ENCODE measurements around the gene BTBD16. TPM values are rescaled to one million over a fixed set of nuclear protein-coding genes. Genes with fewer than 3 reads are reported as not detected.

Gene BTBD16
- total RNA-seq, 1 donor from 2014 or later, result not detected

GRCh38 chr10:122308417-122309141 is 37.5 kb downstream of the BTBD16 start:
- H3K4me3 ChIP-seq (ENCODE audit: low read length in 3 of 3), result peak overlapping the region in 1 of 3 donors; percentile 24
- peak overlapping the region; percentile 23 to 57 (median 28) for H3K9ac ChIP-seq (ENCODE audit: low read depth in 1 of 3, low read length in 3 of 3)
- H3K9me3 ChIP-seq (ENCODE audit: control insufficient read depth in 3 of 3, low read length in 3 of 3), result peaks cover 0 to 3% (median 0%) of the 10 kb centered on the region in 3 donors
- no peaks in the 10 kb centered on the region for H3K27me3 ChIP-seq (ENCODE audit: control insufficient read depth in 3 of 3, insufficient read depth in 3 of 3, low read length in 3 of 3)
- peak overlapping the region; percentile 92 for H3K27ac ChIP-seq (ENCODE audit: low read depth, low read length)
- H3K4me1 ChIP-seq (ENCODE audit: control insufficient read depth in 3 of 3, insufficient read depth in 3 of 3, low read length in 3 of 3), result peaks cover 11 to 23% (median 16%) of the 10 kb centered on the region in 3 donors
- H3K36me3 ChIP-seq (ENCODE audit: control insufficient read depth in 3 of 3, insufficient read depth in 3 of 3, low read length in 3 of 3), result no peaks in the 10 kb centered on the region

- H3K4me3 ChIP-seq (ENCODE audit: low read length in 3 of 3), result no peak overlapping the region
- H3K27ac ChIP-seq (ENCODE audit: low read depth, low read length), result peak overlapping the region; percentile 33
- H3K9ac ChIP-seq (ENCODE audit: low read depth in 1 of 3, low read length in 3 of 3), result no peak overlapping the region
- no peaks in the 10 kb centered on the region for H3K27me3 ChIP-seq (ENCODE audit: control insufficient read depth in 3 of 3, insufficient read depth in 3 of 3, low read length in 3 of 3)
- no peaks in the 10 kb centered on the region for H3K36me3 ChIP-seq (ENCODE audit: control insufficient read depth in 3 of 3, insufficient read depth in 3 of 3, low read length in 3 of 3)
- peaks cover 11 to 23% (median 16%) of the 10 kb centered on the region in 3 donors for H3K4me1 ChIP-seq (ENCODE audit: control insufficient read depth in 3 of 3, insufficient read depth in 3 of 3, low read length in 3 of 3)
- H3K9me3 ChIP-seq (ENCODE audit: control insufficient read depth in 3 of 3, low read length in 3 of 3), result no peaks in the 10 kb centered on the region
Observed at GRCh38 chr10:122310311-122311050, 39.4 kb downstream of the BTBD16 start.

- H3K9ac ChIP-seq (ENCODE audit: low read depth in 1 of 3, low read length in 3 of 3), result no peak overlapping the region
Observed at GRCh38 chr10:122311051-122311410, 39.9 kb downstream of the BTBD16 start.

GRCh38 chr10:122311716-122312115 is 40.6 kb downstream of the BTBD16 start:
- peaks cover 11 to 23% (median 16%) of the 10 kb centered on the region in 3 donors for H3K4me1 ChIP-seq (ENCODE audit: control insufficient read depth in 3 of 3, insufficient read depth in 3 of 3, low read length in 3 of 3)
- H3K36me3 ChIP-seq (ENCODE audit: control insufficient read depth in 3 of 3, insufficient read depth in 3 of 3, low read length in 3 of 3), result no peaks in the 10 kb centered on the region
- no peak overlapping the region for H3K4me3 ChIP-seq (ENCODE audit: low read length in 3 of 3)
- H3K27ac ChIP-seq (ENCODE audit: low read depth, low read length), result no peak overlapping the region
- H3K9me3 ChIP-seq (ENCODE audit: control insufficient read depth in 3 of 3, low read length in 3 of 3), result no peaks in the 10 kb centered on the region
- H3K9ac ChIP-seq (ENCODE audit: low read depth in 1 of 3, low read length in 3 of 3), result no peak overlapping the region
- no peaks in the 10 kb centered on the region for H3K27me3 ChIP-seq (ENCODE audit: control insufficient read depth in 3 of 3, insufficient read depth in 3 of 3, low read length in 3 of 3)

More at GRCh38 chr10:122311051-122311410, 39.9 kb downstream of the BTBD16 start:
- Histone ChIP-seq H3K27ac (ENCODE audit: low read depth, low read length) (no peak overlapping the region), H3K27me3 (ENCODE audit: control insufficient read depth in 3 of 3, insufficient read depth in 3 of 3, low read length in 3 of 3) (no peaks in the 10 kb centered on the region), H3K4me1 (ENCODE audit: control insufficient read depth in 3 of 3, insufficient read depth in 3 of 3, low read length in 3 of 3) (peaks cover 11 to 23% (median 16%) of the 10 kb centered on the region in 3 donors), H3K4me3 (ENCODE audit: low read length in 3 of 3) (no peak overlapping the region), H3K36me3 (ENCODE audit: control insufficient read depth in 3 of 3, insufficient read depth in 3 of 3, low read length in 3 of 3) (no peaks in the 10 kb centered on the region), H3K9me3 (ENCODE audit: control insufficient read depth in 3 of 3, low read length in 3 of 3) (no peaks in the 10 kb centered on the region)

GRCh38 chr10:122316224-122316884 is 45.3 kb downstream of the BTBD16 start:
- H3K4me3 ChIP-seq (ENCODE audit: low read length in 3 of 3), result no peak overlapping the region
- H3K9ac ChIP-seq (ENCODE audit: low read depth in 1 of 3, low read length in 3 of 3), result no peak overlapping the region
- no peaks in the 10 kb centered on the region for H3K9me3 ChIP-seq (ENCODE audit: control insufficient read depth in 3 of 3, low read length in 3 of 3)
- H3K36me3 ChIP-seq (ENCODE audit: control insufficient read depth in 3 of 3, insufficient read depth in 3 of 3, low read length in 3 of 3), result no peaks in the 10 kb centered on the region
- no peaks in the 10 kb centered on the region for H3K27me3 ChIP-seq (ENCODE audit: control insufficient read depth in 3 of 3, insufficient read depth in 3 of 3, low read length in 3 of 3)
- no peak overlapping the region for H3K27ac ChIP-seq (ENCODE audit: low read depth, low read length)
- no peaks in the 10 kb centered on the region for H3K4me1 ChIP-seq (ENCODE audit: control insufficient read depth in 3 of 3, insufficient read depth in 3 of 3, low read length in 3 of 3)

- Histone ChIP-seq H3K4me1 (ENCODE audit: control insufficient read depth in 3 of 3, insufficient read depth in 3 of 3, low read length in 3 of 3) (peaks cover 0 to 4% (median 0%) of the 10 kb centered on the region in 3 donors), H3K9me3 (ENCODE audit: control insufficient read depth in 3 of 3, low read length in 3 of 3) (no peaks in the 10 kb centered on the region), H3K4me3 (ENCODE audit: low read length in 3 of 3) (no peak overlapping the region), H3K27ac (ENCODE audit: low read depth, low read length) (no peak overlapping the region), H3K36me3 (ENCODE audit: control insufficient read depth in 3 of 3, insufficient read depth in 3 of 3, low read length in 3 of 3) (no peaks in the 10 kb centered on the region), H3K9ac (ENCODE audit: low read depth in 1 of 3, low read length in 3 of 3) (no peak overlapping the region), H3K27me3 (ENCODE audit: control insufficient read depth in 3 of 3, insufficient read depth in 3 of 3, low read length in 3 of 3) (no peaks in the 10 kb centered on the region)
Observed at GRCh38 chr10:122321960-122322359, 50.9 kb downstream of the BTBD16 start.

GRCh38 chr10:122323189-122323588 is 52.1 kb downstream of the BTBD16 start:
- no peaks in the 10 kb centered on the region for H3K9me3 ChIP-seq (ENCODE audit: control insufficient read depth in 3 of 3, low read length in 3 of 3)
- H3K36me3 ChIP-seq (ENCODE audit: control insufficient read depth in 3 of 3, insufficient read depth in 3 of 3, low read length in 3 of 3), result no peaks in the 10 kb centered on the region
- no peak overlapping the region for H3K27ac ChIP-seq (ENCODE audit: low read depth, low read length)
- H3K4me3 ChIP-seq (ENCODE audit: low read length in 3 of 3), result no peak overlapping the region
- H3K9ac ChIP-seq (ENCODE audit: low read depth in 1 of 3, low read length in 3 of 3), result no peak overlapping the region
- no peaks in the 10 kb centered on the region for H3K27me3 ChIP-seq (ENCODE audit: control insufficient read depth in 3 of 3, insufficient read depth in 3 of 3, low read length in 3 of 3)
- H3K4me1 ChIP-seq (ENCODE audit: control insufficient read depth in 3 of 3, insufficient read depth in 3 of 3, low read length in 3 of 3), result peaks cover 0 to 4% (median 0%) of the 10 kb centered on the region in 3 donors

GRCh38 chr10:122323941-122324675 is 53.0 kb downstream of the BTBD16 start:
- peaks cover 0 to 4% (median 0%) of the 10 kb centered on the region in 3 donors for H3K4me1 ChIP-seq (ENCODE audit: control insufficient read depth in 3 of 3, insufficient read depth in 3 of 3, low read length in 3 of 3)
- H3K27ac ChIP-seq (ENCODE audit: low read depth, low read length), result no peak overlapping the region
- no peak overlapping the region for H3K4me3 ChIP-seq (ENCODE audit: low read length in 3 of 3)
- H3K9ac ChIP-seq (ENCODE audit: low read depth in 1 of 3, low read length in 3 of 3), result no peak overlapping the region
- no peaks in the 10 kb centered on the region for H3K36me3 ChIP-seq (ENCODE audit: control insufficient read depth in 3 of 3, insufficient read depth in 3 of 3, low read length in 3 of 3)
- H3K27me3 ChIP-seq (ENCODE audit: control insufficient read depth in 3 of 3, insufficient read depth in 3 of 3, low read length in 3 of 3), result no peaks in the 10 kb centered on the region
- no peaks in the 10 kb centered on the region for H3K9me3 ChIP-seq (ENCODE audit: control insufficient read depth in 3 of 3, low read length in 3 of 3)

- Histone ChIP-seq H3K27ac (ENCODE audit: low read depth, low read length) (no peak overlapping the region), H3K4me3 (ENCODE audit: low read length in 3 of 3) (no peak overlapping the region), H3K27me3 (ENCODE audit: control insufficient read depth in 3 of 3, insufficient read depth in 3 of 3, low read length in 3 of 3) (no peaks in the 10 kb centered on the region), H3K9me3 (ENCODE audit: control insufficient read depth in 3 of 3, low read length in 3 of 3) (no peaks in the 10 kb centered on the region), H3K36me3 (ENCODE audit: control insufficient read depth in 3 of 3, insufficient read depth in 3 of 3, low read length in 3 of 3) (no peaks in the 10 kb centered on the region), H3K9ac (ENCODE audit: low read depth in 1 of 3, low read length in 3 of 3) (no peak overlapping the region), H3K4me1 (ENCODE audit: control insufficient read depth in 3 of 3, insufficient read depth in 3 of 3, low read length in 3 of 3) (peaks cover 0 to 4% (median 0%) of the 10 kb centered on the region in 3 donors)
Observed at GRCh38 chr10:122325235-122325634, 54.1 kb downstream of the BTBD16 start.
